Transverse colon (tissue), 3 donors: ENCODE measurements around the gene ANAPC16.

Experiments used
- POLR2A ChIP-seq: fragments of 450-650 bp; IDR thresholded peaks from one replicate; pipeline ENCODE4 v1.6.1; 2016; ENCODE audit warnings: antibody characterized with exemption, mild to moderate bottlenecking, moderate library complexity
- TF ChIP-seq, protein P1 (sequence below), 5 experiments: fragments of 200-600 bp in 3 of 5; fragments of 450-650 bp in 2 of 5; sonication (generic) in 3 of 5; IDR thresholded peaks; 1 replicate in 2 of 5; 2 replicates in 3 of 5; pipeline ENCODE4 v1.5.1; 2016 to 2017; ENCODE audit warnings: antibody characterized with exemption in 5 of 5, inconsistent platforms in 3 of 5, mild to moderate bottlenecking in 2 of 5, moderate library complexity in 1 of 5

- TF ChIP-seq, protein P1, sequence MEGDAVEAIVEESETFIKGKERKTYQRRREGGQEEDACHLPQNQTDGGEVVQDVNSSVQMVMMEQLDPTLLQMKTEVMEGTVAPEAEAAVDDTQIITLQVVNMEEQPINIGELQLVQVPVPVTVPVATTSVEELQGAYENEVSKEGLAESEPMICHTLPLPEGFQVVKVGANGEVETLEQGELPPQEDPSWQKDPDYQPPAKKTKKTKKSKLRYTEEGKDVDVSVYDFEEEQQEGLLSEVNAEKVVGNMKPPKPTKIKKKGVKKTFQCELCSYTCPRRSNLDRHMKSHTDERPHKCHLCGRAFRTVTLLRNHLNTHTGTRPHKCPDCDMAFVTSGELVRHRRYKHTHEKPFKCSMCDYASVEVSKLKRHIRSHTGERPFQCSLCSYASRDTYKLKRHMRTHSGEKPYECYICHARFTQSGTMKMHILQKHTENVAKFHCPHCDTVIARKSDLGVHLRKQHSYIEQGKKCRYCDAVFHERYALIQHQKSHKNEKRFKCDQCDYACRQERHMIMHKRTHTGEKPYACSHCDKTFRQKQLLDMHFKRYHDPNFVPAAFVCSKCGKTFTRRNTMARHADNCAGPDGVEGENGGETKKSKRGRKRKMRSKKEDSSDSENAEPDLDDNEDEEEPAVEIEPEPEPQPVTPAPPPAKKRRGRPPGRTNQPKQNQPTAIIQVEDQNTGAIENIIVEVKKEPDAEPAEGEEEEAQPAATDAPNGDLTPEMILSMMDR (IDR thresholded peaks at IDR 0.05): no peak
- no peak for TF ChIP-seq POLR2A
These were observed 17.8 kb downstream of the ANAPC16 start for GRCh38 chr10:72233621-72234020.
